A673 (cell line): ENCODE results near the gene DGAT2L6.

Experiments used
- EZH2 ChIP-seq: fragments of 200-600 bp; sonication (generic); IDR thresholded peaks from 2 replicates; pipeline ENCODE4 v1.6.1; 2017; ENCODE audit warnings: borderline replicate concordance, low read depth, mild to moderate bottlenecking, mixed read lengths, antibody characterized with exemption, low read length; ENCODE audit not compliant: poor library complexity, severe bottlenecking
- TF ChIP-seq, protein P1 (sequence below): fragments of 300-800, 200-600 bp; sonication (generic); conservative IDR thresholded peaks from 2 replicates; pipeline ENCODE4 v1.5.1; 2017; ENCODE audit warnings: low read depth, mild to moderate bottlenecking, antibody characterized with exemption, low read length, moderate library complexity, mixed read lengths

DNA sequence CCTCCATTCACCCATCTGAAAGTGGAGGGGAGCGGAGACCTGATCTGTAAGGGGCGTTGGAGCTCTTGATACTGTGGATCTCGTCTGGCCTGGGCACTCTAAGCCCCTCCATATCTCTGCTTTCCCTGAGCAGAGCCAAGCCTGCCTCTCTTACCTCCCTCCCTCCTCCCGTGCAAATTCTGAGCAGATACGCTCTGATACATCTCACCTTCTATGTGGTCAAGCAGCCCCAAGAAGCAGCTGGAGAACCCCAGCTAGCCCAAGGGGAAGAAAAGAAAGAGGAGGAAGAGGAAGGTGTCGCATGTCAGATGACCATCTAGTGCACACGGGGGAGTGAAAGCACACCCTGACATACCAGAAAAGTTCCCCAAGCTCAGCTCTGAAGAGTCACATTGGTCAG, 1.9 kb upstream of the DGAT2L6 start:
- TF ChIP-seq, protein P1, sequence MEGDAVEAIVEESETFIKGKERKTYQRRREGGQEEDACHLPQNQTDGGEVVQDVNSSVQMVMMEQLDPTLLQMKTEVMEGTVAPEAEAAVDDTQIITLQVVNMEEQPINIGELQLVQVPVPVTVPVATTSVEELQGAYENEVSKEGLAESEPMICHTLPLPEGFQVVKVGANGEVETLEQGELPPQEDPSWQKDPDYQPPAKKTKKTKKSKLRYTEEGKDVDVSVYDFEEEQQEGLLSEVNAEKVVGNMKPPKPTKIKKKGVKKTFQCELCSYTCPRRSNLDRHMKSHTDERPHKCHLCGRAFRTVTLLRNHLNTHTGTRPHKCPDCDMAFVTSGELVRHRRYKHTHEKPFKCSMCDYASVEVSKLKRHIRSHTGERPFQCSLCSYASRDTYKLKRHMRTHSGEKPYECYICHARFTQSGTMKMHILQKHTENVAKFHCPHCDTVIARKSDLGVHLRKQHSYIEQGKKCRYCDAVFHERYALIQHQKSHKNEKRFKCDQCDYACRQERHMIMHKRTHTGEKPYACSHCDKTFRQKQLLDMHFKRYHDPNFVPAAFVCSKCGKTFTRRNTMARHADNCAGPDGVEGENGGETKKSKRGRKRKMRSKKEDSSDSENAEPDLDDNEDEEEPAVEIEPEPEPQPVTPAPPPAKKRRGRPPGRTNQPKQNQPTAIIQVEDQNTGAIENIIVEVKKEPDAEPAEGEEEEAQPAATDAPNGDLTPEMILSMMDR, result no peak
- TF ChIP-seq EZH2, result no peak
